ENCODE measurements around the gene STAMBP. TPM values are rescaled to one million over a fixed set of nuclear protein-coding genes. Genes with fewer than 3 reads are reported as not detected.

STAMBP gene
- total RNA-seq, 1 donor from 2014 or later, result 41.0 TPM

- H3K27ac Mint-ChIP-seq, result no peak overlapping the region
- H3K27me3 Mint-ChIP-seq, result peaks cover 44% of the 10 kb centered on the region
- no peaks in the 10 kb centered on the region for H3K4me1 Mint-ChIP-seq (ENCODE audit: unreplicated experiment)
- no peaks in the 10 kb centered on the region for H3K9me3 Mint-ChIP-seq
- no peak for DNase-seq (ENCODE audit: extremely low spot score, unreplicated experiment)
- no peak overlapping the region for H3K4me3 Mint-ChIP-seq
- no peaks in the 10 kb centered on the region for H3K36me3 Mint-ChIP-seq
- TF ChIP-seq CTCF (conservative IDR thresholded peaks at IDR 0.05), result no peak
Measured at GRCh38 chr2:73812635-73813034, 16.1 kb upstream of the STAMBP start.

GRCh38 chr2:73818296-73818695 lies 10.5 kb upstream of the STAMBP start:
- no peaks in the 10 kb centered on the region for H3K36me3 Mint-ChIP-seq
- peaks cover 64% of the 10 kb centered on the region for H3K27me3 Mint-ChIP-seq
- DNase-seq (ENCODE audit: extremely low spot score, unreplicated experiment), result no peak
- TF ChIP-seq CTCF (conservative IDR thresholded peaks at IDR 0.05), result no peak
- H3K9me3 Mint-ChIP-seq, result no peaks in the 10 kb centered on the region
- H3K27ac Mint-ChIP-seq, result no peak overlapping the region
- H3K4me3 Mint-ChIP-seq, result no peak overlapping the region
- H3K4me1 Mint-ChIP-seq (ENCODE audit: unreplicated experiment), result no peaks in the 10 kb centered on the region

- Mint-ChIP-seq H3K27me3 (peaks cover 49% of the 10 kb centered on the region), H3K4me1 (ENCODE audit: unreplicated experiment) (no peaks in the 10 kb centered on the region), H3K36me3 (no peaks in the 10 kb centered on the region), H3K4me3 (no peak overlapping the region), H3K27ac (no peak overlapping the region), H3K9me3 (no peaks in the 10 kb centered on the region)
- TF ChIP-seq CTCF (conservative IDR thresholded peaks at IDR 0.05), result no peak
- no peak for DNase-seq (ENCODE audit: extremely low spot score, unreplicated experiment)
Measured at GRCh38 chr2:73821227-73821626, 7.5 kb upstream of the STAMBP start.

GRCh38 chr2:73821669-73822068 lies 7.1 kb upstream of the STAMBP start:
- H3K4me1 Mint-ChIP-seq (ENCODE audit: unreplicated experiment), result no peaks in the 10 kb centered on the region

GRCh38 chr2:73822276-73822675 lies 6.5 kb upstream of the STAMBP start:
- no peak overlapping the region for H3K4me3 Mint-ChIP-seq
- no peaks in the 10 kb centered on the region for H3K9me3 Mint-ChIP-seq
- no peaks in the 10 kb centered on the region for H3K36me3 Mint-ChIP-seq
- no peak overlapping the region for H3K27ac Mint-ChIP-seq
- TF ChIP-seq CTCF (conservative IDR thresholded peaks at IDR 0.05), result no peak
- H3K4me1 Mint-ChIP-seq (ENCODE audit: unreplicated experiment), result no peaks in the 10 kb centered on the region
- H3K27me3 Mint-ChIP-seq, result peaks cover 52% of the 10 kb centered on the region
- no peak for DNase-seq (ENCODE audit: extremely low spot score, unreplicated experiment)

More at GRCh38 chr2:73821669-73822068, 7.1 kb upstream of the STAMBP start:
- DNase-seq (ENCODE audit: extremely low spot score, unreplicated experiment), result no peak
- peaks cover 48% of the 10 kb centered on the region for H3K27me3 Mint-ChIP-seq
- H3K27ac Mint-ChIP-seq, result no peak overlapping the region
- no peak overlapping the region for H3K4me3 Mint-ChIP-seq
- no peak for TF ChIP-seq CTCF (conservative IDR thresholded peaks at IDR 0.05)
- H3K36me3 Mint-ChIP-seq, result no peaks in the 10 kb centered on the region
- no peaks in the 10 kb centered on the region for H3K9me3 Mint-ChIP-seq

GRCh38 chr2:73822991-73823390 lies 5.8 kb upstream of the STAMBP start:
- H3K27me3 Mint-ChIP-seq, result peaks cover 47% of the 10 kb centered on the region
- no peak for DNase-seq (ENCODE audit: extremely low spot score, unreplicated experiment)
- H3K9me3 Mint-ChIP-seq, result no peaks in the 10 kb centered on the region
- TF ChIP-seq CTCF (conservative IDR thresholded peaks at IDR 0.05), result no peak
- H3K4me1 Mint-ChIP-seq (ENCODE audit: unreplicated experiment), result no peaks in the 10 kb centered on the region
- H3K36me3 Mint-ChIP-seq, result no peaks in the 10 kb centered on the region
- no peak overlapping the region for H3K4me3 Mint-ChIP-seq
- H3K27ac Mint-ChIP-seq, result no peak overlapping the region

Measured in type B pancreatic cell (in vitro differentiated cells).